HL-60/S4 treated with retinoic acid at 250 ng/mL for 4 days and 3 days (cell line): ENCODE measurements around the gene METTL24.

Source experiments
- in situ Hi-C: fragments of 300-500 bp; cut with MboI; formaldehyde crosslinking; loops from 2 replicates; pipeline ENCODE4 v1.7.0; 2022; ENCODE audit warnings: low sequenced_read_pairs

METTL24 gene

GRCh38 chr6:110214338-110214737 is 143.8 kb downstream of the METTL24 start:
- in situ Hi-C loops, result no loop called here

GRCh38 chr6:110211753-110212152 is 146.4 kb downstream of the METTL24 start:
- in situ Hi-C loops, result no loop called here

- in situ Hi-C loops, result no loop called here
These were observed 150.5 kb downstream of the METTL24 start for GRCh38 chr6:110207652-110208051.

- in situ Hi-C loops, result no loop called here
These were observed 156.8 kb downstream of the METTL24 start for GRCh38 chr6:110201151-110201884.

DNA sequence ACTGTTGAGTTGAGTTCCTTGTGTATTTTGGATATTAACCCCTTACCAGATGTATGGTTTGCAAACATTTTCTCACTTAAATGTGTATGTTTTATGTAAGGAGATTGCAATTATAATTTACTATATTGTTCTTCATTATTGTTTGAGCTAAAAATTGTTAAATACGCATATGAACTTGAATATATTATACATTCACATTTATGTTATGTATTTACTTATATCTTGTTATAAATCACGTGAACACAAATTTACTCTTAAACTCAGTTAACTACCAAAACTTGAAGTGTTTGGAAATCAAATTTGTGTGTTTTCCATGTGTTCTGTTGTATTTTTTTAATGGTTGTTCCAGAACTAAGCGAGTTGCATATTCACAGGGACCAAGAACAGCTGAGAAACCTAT is 159.6 kb downstream of the METTL24 start:
- in situ Hi-C loops, result no loop called here

GRCh38 chr6:110196874-110197273 is 161.3 kb downstream of the METTL24 start:
- in situ Hi-C loops, result no loop called here

- in situ Hi-C loops, result no loop called here
These were observed 162.5 kb downstream of the METTL24 start for GRCh38 chr6:110195639-110196038.
